ENCODE data around the gene FAM81B. TPM values are rescaled to one million over a fixed set of nuclear protein-coding genes. Genes with fewer than 3 reads are reported as not detected.

The FAM81B gene
- total RNA-seq, 2 experiments from 2014 or later: not detected

DNA sequence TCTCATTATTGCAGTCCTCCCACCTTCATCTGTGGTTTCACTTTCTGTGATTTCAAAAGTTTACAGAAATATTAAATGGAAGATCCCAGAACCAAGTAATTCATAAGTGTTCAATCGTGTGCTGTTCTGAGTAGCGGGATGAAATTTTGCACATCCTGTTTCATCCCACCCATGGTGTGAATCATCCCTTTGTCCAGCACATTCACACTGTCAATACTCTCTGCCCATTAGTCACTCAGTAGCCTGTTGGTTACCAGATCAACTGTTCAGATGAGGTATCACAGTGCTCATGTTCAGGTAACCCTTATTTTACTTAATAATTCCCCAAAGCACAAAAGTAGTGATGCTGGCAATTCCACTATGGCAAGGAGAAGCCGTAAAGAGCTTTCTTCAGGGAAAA lies 26.8 kb downstream of the FAM81B start:
- DNase-seq (ENCODE audit: low spot score): no peak
- Histone ChIP-seq H3K9me2 (ENCODE audit: insufficient read depth, low read length) (no peaks in the 10 kb centered on the region), H3K36me3 (ENCODE audit: insufficient read depth, low read length) (no peaks in the 10 kb centered on the region), H4K20me1 (ENCODE audit: insufficient read depth, low read length) (no peaks in the 10 kb centered on the region), H3K4me3 (ENCODE audit: low read depth, low read length, poor library complexity, severe bottlenecking) (no peak overlapping the region), H3K4me2 (ENCODE audit: low read length) (no peak overlapping the region), H3K27ac (ENCODE audit: low read depth, low read length, poor library complexity, severe bottlenecking) (no peak overlapping the region), H3K9me3 (ENCODE audit: low read length) (no peaks in the 10 kb centered on the region), H3K4me1 (ENCODE audit: insufficient read depth, low read length, poor library complexity, severe bottlenecking) (no peaks in the 10 kb centered on the region), H3K79me2 (ENCODE audit: insufficient read depth, low read depth, low read length) (no peaks in the 10 kb centered on the region), H2AFZ (ENCODE audit: low read length) (no peak overlapping the region)
- ChIA-PET CTCF (ENCODE audit: unreplicated experiment) (no interaction called here), POLR2A (no interaction called here)
- TF ChIP-seq, protein P1, sequence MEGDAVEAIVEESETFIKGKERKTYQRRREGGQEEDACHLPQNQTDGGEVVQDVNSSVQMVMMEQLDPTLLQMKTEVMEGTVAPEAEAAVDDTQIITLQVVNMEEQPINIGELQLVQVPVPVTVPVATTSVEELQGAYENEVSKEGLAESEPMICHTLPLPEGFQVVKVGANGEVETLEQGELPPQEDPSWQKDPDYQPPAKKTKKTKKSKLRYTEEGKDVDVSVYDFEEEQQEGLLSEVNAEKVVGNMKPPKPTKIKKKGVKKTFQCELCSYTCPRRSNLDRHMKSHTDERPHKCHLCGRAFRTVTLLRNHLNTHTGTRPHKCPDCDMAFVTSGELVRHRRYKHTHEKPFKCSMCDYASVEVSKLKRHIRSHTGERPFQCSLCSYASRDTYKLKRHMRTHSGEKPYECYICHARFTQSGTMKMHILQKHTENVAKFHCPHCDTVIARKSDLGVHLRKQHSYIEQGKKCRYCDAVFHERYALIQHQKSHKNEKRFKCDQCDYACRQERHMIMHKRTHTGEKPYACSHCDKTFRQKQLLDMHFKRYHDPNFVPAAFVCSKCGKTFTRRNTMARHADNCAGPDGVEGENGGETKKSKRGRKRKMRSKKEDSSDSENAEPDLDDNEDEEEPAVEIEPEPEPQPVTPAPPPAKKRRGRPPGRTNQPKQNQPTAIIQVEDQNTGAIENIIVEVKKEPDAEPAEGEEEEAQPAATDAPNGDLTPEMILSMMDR (conservative IDR thresholded peaks at IDR 0.05; ENCODE audit: low read length): no peak
- TF ChIP-seq EZH2phosphoT487 (IDR thresholded peaks at IDR 0.05; ENCODE audit: borderline replicate concordance, low read depth, low read length): no peak
- intact Hi-C loops (cut with micrococcal nuclease; ENCODE audit: unreplicated experiment): no loop called here
- BruUV-seq (replicated peaks): no TSS peak

DNA sequence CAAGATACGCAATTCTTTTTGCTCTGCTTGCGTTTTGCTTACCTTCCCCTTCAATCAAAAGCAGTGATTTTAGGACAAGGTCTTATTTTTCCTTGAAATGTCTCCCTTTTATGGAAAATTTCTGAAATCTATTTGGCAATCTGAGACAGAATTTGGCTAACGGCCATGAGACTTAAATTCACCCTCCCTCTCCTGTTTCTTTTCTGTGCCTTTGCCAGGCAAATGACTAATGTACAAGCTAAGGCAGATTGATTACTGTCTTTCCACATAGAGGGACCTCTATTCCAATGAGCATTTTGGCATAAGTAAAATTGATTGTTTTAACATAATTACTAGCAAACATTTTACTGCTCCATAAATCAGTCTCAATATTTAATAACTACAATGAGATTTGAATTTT lies 31.7 kb downstream of the FAM81B start:
- TF ChIP-seq EZH2phosphoT487 (IDR thresholded peaks at IDR 0.05; ENCODE audit: borderline replicate concordance, low read depth, low read length): no peak
- TF ChIP-seq, protein P1 (conservative IDR thresholded peaks at IDR 0.05; ENCODE audit: low read length): no peak
- BruUV-seq (replicated peaks): no TSS peak
- no peaks in the 10 kb centered on the region for H3K9me2 ChIP-seq (ENCODE audit: insufficient read depth, low read length)
- H2AFZ ChIP-seq (ENCODE audit: low read length): no peak overlapping the region
- H3K79me2 ChIP-seq (ENCODE audit: insufficient read depth, low read depth, low read length): no peaks in the 10 kb centered on the region
- H3K4me2 ChIP-seq (ENCODE audit: low read length): no peak overlapping the region
- CTCF ChIA-PET (ENCODE audit: unreplicated experiment): no interaction called here
- no peaks in the 10 kb centered on the region for H4K20me1 ChIP-seq (ENCODE audit: insufficient read depth, low read length)
- no peaks in the 10 kb centered on the region for H3K36me3 ChIP-seq (ENCODE audit: insufficient read depth, low read length)
- H3K4me1 ChIP-seq (ENCODE audit: insufficient read depth, low read length, poor library complexity, severe bottlenecking): no peaks in the 10 kb centered on the region
- no peak overlapping the region for H3K4me3 ChIP-seq (ENCODE audit: low read depth, low read length, poor library complexity, severe bottlenecking)
- no peak for DNase-seq (ENCODE audit: low spot score)
- no peak overlapping the region for H3K27ac ChIP-seq (ENCODE audit: low read depth, low read length, poor library complexity, severe bottlenecking)
- no peaks in the 10 kb centered on the region for H3K9me3 ChIP-seq (ENCODE audit: low read length)
- POLR2A ChIA-PET: no interaction called here
- intact Hi-C loops (cut with micrococcal nuclease; ENCODE audit: unreplicated experiment): no loop called here

DNA sequence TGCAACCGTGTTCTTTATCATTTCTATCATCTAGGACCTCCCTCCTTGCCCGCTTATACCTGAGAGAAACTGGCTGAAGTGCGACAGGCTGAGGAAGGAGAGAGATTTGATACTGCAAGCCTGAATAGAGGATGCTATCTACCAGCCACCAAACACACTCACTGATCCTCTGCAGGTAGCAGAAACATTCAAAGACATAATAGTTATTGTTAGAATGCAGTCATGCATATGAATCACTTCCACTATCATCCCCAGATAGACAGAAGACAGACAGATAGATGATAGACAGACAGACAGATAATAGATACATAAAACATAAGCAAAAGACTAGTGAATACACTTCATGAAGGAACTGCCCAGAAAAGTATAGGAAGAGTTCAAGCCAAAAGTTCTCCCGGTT lies 32.9 kb downstream of the FAM81B start:
- intact Hi-C loops (cut with micrococcal nuclease; ENCODE audit: unreplicated experiment): no loop called here
- H3K4me1 ChIP-seq (ENCODE audit: insufficient read depth, low read length, poor library complexity, severe bottlenecking): no peaks in the 10 kb centered on the region
- no peak overlapping the region for H3K4me3 ChIP-seq (ENCODE audit: low read depth, low read length, poor library complexity, severe bottlenecking)
- DNase-seq (ENCODE audit: low spot score): no peak
- TF ChIP-seq, protein P1 (conservative IDR thresholded peaks at IDR 0.05; ENCODE audit: low read length): no peak
- no peak for TF ChIP-seq EZH2phosphoT487 (IDR thresholded peaks at IDR 0.05; ENCODE audit: borderline replicate concordance, low read depth, low read length)
- ChIA-PET POLR2A (no interaction called here), CTCF (ENCODE audit: unreplicated experiment) (no interaction called here)
- H2AFZ ChIP-seq (ENCODE audit: low read length): no peak overlapping the region
- no peaks in the 10 kb centered on the region for H3K79me2 ChIP-seq (ENCODE audit: insufficient read depth, low read depth, low read length)
- H3K27ac ChIP-seq (ENCODE audit: low read depth, low read length, poor library complexity, severe bottlenecking): no peak overlapping the region
- no peaks in the 10 kb centered on the region for H3K36me3 ChIP-seq (ENCODE audit: insufficient read depth, low read length)
- H3K9me2 ChIP-seq (ENCODE audit: insufficient read depth, low read length): no peaks in the 10 kb centered on the region
- H3K9me3 ChIP-seq (ENCODE audit: low read length): no peaks in the 10 kb centered on the region
- H4K20me1 ChIP-seq (ENCODE audit: insufficient read depth, low read length): no peaks in the 10 kb centered on the region
- no peak overlapping the region for H3K4me2 ChIP-seq (ENCODE audit: low read length)
- BruUV-seq (replicated peaks): no TSS peak

Data from OCI-LY7 (cell line).